NOMO-1 treated with DMSO at 0.1 percent for 48 hours (cell line): Measurements from ENCODE around the gene ARHGAP22.

Experiments used
- DNase-seq: peaks from one replicate; lab custom pipeline; 2025; ENCODE audit not compliant: unreplicated experiment; lab: John Stamatoyannopoulos, UW

The ARHGAP22 gene

GRCh38 chr10:48633381-48634197, 28.7 kb upstream of the ARHGAP22 start:
- DNase-seq: no peak

- no peak for DNase-seq
Measured at GRCh38 chr10:48632166-48632565, 27.3 kb upstream of the ARHGAP22 start.

- no peak for DNase-seq
Measured at GRCh38 chr10:48627984-48628609, 23.2 kb upstream of the ARHGAP22 start.

GRCh38 chr10:48626986-48627731, 22.3 kb upstream of the ARHGAP22 start:
- no peak for DNase-seq

GRCh38 chr10:48626447-48626846, 21.6 kb upstream of the ARHGAP22 start:
- DNase-seq: no peak

- no peak for DNase-seq
Measured at GRCh38 chr10:48625826-48626134, 20.9 kb upstream of the ARHGAP22 start.

GRCh38 chr10:48623607-48624132, 18.8 kb upstream of the ARHGAP22 start:
- DNase-seq: peak; percentile 41

GRCh38 chr10:48623009-48623408, 18.1 kb upstream of the ARHGAP22 start:
- no peak for DNase-seq

GRCh38 chr10:48620719-48621118, 15.8 kb upstream of the ARHGAP22 start:
- no peak for DNase-seq

- no peak for DNase-seq
Measured at GRCh38 chr10:48616436-48616835, 11.6 kb upstream of the ARHGAP22 start.

GRCh38 chr10:48614481-48615390, 9.9 kb upstream of the ARHGAP22 start:
- no peak for DNase-seq

GRCh38 chr10:48613016-48613415, 8.1 kb upstream of the ARHGAP22 start:
- DNase-seq: no peak

GRCh38 chr10:48612236-48612943, 7.5 kb upstream of the ARHGAP22 start:
- DNase-seq: no peak

- no peak for DNase-seq
Measured at GRCh38 chr10:48611133-48611532, 6.3 kb upstream of the ARHGAP22 start.

GRCh38 chr10:48610585-48611093, 5.8 kb upstream of the ARHGAP22 start:
- DNase-seq: no peak

- DNase-seq: no peak
Measured at GRCh38 chr10:48609899-48610584, 5.2 kb upstream of the ARHGAP22 start.

- DNase-seq: no peak
Measured at GRCh38 chr10:48609441-48609840, 4.6 kb upstream of the ARHGAP22 start.

GRCh38 chr10:48608976-48609375, 4.1 kb upstream of the ARHGAP22 start:
- no peak for DNase-seq

- DNase-seq: no peak
Measured at GRCh38 chr10:48608279-48608681, 3.4 kb upstream of the ARHGAP22 start.
